ENCODE results near the gene SUN2.

Gene SUN2

DNA sequence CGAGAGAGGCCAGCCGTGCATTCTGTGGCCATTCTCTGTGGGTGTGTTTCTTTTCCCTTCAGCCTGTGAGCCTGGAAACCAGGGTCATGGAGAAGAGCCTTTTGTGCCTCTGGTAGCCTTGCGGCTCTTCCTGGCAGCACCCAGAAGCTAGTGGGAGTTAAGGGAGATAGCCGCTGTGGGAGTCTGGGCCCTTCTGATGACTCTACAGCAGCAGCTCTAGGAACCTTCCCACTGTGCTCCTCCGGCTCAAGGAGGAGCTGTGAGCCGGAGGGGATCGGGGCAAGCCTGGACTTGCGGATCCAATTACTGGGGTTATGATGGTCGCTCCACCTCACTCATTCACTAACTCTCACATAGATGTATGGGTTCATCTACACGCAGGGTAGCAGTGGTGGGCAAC, 39.5 kb downstream of the SUN2 start:
- H3K79me2 ChIP-seq (ENCODE audit: insufficient read depth, low read depth), result peaks cover 39% of the 10 kb centered on the region; the same call in 1 of the 2 replicates
- no peaks in the 10 kb centered on the region for H3K36me3 ChIP-seq (ENCODE audit: insufficient read depth)
- H3K9ac ChIP-seq, result no peak overlapping the region
- H3K4me2 ChIP-seq, result no peak overlapping the region
- H2AFZ ChIP-seq (ENCODE audit: low read depth), result no peak overlapping the region
- H3K4me1 ChIP-seq (ENCODE audit: low read depth, poor library complexity, severe bottlenecking), result no peaks in the 10 kb centered on the region
- no peak overlapping the region for H3K4me3 ChIP-seq (IDR thresholded peaks at IDR 0.05; ENCODE audit: insufficient read depth, low read depth, low read length)
- TF ChIP-seq, protein P1, sequence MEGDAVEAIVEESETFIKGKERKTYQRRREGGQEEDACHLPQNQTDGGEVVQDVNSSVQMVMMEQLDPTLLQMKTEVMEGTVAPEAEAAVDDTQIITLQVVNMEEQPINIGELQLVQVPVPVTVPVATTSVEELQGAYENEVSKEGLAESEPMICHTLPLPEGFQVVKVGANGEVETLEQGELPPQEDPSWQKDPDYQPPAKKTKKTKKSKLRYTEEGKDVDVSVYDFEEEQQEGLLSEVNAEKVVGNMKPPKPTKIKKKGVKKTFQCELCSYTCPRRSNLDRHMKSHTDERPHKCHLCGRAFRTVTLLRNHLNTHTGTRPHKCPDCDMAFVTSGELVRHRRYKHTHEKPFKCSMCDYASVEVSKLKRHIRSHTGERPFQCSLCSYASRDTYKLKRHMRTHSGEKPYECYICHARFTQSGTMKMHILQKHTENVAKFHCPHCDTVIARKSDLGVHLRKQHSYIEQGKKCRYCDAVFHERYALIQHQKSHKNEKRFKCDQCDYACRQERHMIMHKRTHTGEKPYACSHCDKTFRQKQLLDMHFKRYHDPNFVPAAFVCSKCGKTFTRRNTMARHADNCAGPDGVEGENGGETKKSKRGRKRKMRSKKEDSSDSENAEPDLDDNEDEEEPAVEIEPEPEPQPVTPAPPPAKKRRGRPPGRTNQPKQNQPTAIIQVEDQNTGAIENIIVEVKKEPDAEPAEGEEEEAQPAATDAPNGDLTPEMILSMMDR (conservative IDR thresholded peaks at IDR 0.05; ENCODE audit: low read depth, low read length), result no peak
- H3K27me3 ChIP-seq (ENCODE audit: insufficient read depth, low read depth), result no peaks in the 10 kb centered on the region
- peaks cover 4% of the 10 kb centered on the region; the same call in 1 of the 2 replicates for H4K20me1 ChIP-seq (ENCODE audit: insufficient read depth)
- no peak overlapping the region for H3K27ac ChIP-seq

DNA sequence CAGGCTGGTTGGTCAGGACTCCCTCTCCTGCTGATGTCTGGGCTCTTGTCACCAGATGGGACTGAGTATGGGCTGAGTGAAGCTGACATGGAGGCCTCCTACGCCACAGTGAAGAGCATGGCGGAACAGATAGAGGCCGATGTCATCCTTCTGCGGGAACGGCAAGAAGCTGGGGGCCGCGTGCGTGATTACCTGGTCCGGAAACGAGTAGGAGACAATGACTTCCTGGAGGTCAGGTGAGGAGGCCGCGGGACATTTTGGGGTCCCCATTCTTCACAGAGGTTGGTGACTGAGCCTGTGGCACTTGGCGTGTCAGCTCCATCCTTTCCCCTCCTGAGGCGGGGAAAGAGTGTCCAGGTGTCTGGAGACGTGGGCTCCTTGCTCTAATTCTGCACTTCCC, 39.9 kb downstream of the SUN2 start:
- Histone ChIP-seq H2AFZ (ENCODE audit: low read depth) (no peak overlapping the region), H3K4me1 (ENCODE audit: low read depth, poor library complexity, severe bottlenecking) (no peaks in the 10 kb centered on the region), H3K4me2 (no peak overlapping the region), H3K27me3 (ENCODE audit: insufficient read depth, low read depth) (no peaks in the 10 kb centered on the region), H3K27ac (no peak overlapping the region), H3K9ac (no peak overlapping the region), H3K79me2 (ENCODE audit: insufficient read depth, low read depth) (peaks cover 43% of the 10 kb centered on the region; the same call in 1 of the 2 replicates), H3K36me3 (ENCODE audit: insufficient read depth) (no peaks in the 10 kb centered on the region), H4K20me1 (ENCODE audit: insufficient read depth) (peaks cover 8% of the 10 kb centered on the region; the same call in 1 of the 2 replicates), H3K4me3 (IDR thresholded peaks at IDR 0.05; ENCODE audit: insufficient read depth, low read depth, low read length) (no peak overlapping the region)
- TF ChIP-seq, protein P1 (conservative IDR thresholded peaks at IDR 0.05; ENCODE audit: low read depth, low read length), result no peak

DNA sequence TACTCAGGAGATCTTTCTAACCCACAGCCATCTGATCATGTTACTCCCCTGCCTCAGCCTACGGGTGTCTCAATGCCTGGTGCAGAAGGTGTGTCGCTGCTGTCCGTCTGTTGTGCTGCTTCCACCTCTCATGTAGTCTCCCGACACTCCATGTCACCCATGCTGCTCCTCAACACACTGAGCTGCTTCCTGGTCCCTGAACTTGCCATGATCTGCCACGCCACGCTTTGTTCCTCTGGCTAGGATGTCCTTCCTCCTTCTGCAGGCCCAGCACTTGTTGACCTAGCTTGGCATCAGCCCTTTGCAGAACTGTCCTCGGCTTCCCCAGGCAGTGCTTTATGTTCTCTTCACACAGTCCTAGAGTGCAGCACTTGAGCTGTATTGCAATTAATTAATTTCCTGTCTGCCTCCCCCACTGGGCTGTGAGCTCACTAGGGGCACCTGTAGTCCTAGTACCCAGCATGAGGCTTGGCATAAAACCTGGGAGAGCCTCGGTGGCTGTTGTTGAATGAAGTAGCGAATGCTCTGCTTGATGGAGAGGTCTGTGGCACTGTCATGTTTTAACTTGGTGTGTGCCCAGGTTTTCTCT, 40.5 kb downstream of the SUN2 start:
- TF ChIP-seq, protein P1 (conservative IDR thresholded peaks at IDR 0.05; ENCODE audit: low read depth, low read length), result no peak
- no peak overlapping the region for H3K4me3 ChIP-seq (IDR thresholded peaks at IDR 0.05; ENCODE audit: insufficient read depth, low read depth, low read length)

DNA sequence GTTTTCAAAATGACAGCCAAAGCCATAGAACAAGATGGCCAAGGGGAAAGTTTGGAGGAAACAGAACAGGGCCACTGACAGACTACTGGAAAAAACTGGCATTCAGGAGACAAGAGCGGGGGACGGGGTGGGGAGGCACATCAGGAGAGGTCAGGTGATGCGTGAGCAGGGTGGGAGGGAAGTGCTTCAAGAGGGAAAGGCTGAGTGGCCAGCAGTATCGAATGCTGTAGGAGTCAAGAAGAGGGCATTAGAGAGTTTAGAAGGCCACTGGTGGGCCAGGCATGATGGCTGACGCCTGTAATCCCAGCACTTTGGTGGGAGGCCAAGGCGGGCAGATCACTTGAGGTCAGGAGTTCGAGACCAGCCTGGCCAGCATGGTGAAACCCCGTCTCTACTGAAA, 41.9 kb downstream of the SUN2 start:
- Histone ChIP-seq H3K79me2 (ENCODE audit: insufficient read depth, low read depth) (peaks cover 62% of the 10 kb centered on the region; the same call in 1 of the 2 replicates), H3K4me2 (no peak overlapping the region), H3K4me1 (ENCODE audit: low read depth, poor library complexity, severe bottlenecking) (peaks cover 3% of the 10 kb centered on the region), H3K27ac (no peak overlapping the region), H3K27me3 (ENCODE audit: insufficient read depth, low read depth) (no peaks in the 10 kb centered on the region), H3K4me3 (IDR thresholded peaks at IDR 0.05; ENCODE audit: insufficient read depth, low read depth, low read length) (no peak overlapping the region), H3K36me3 (ENCODE audit: insufficient read depth) (0 out of 2 replicates have a peak, but pooled peaks cover 3% of the 10 kb centered on the region), H4K20me1 (ENCODE audit: insufficient read depth) (peaks cover 8% of the 10 kb centered on the region; the same call in 1 of the 2 replicates), H2AFZ (ENCODE audit: low read depth) (no peak overlapping the region), H3K9ac (no peak overlapping the region)
- TF ChIP-seq, protein P1 (conservative IDR thresholded peaks at IDR 0.05; ENCODE audit: low read depth, low read length), result no peak

More for the DNA sequence above, 40.5 kb downstream of the SUN2 start:
- Histone ChIP-seq H3K9ac (no peak overlapping the region), H3K36me3 (ENCODE audit: insufficient read depth) (no peaks in the 10 kb centered on the region), H3K27me3 (ENCODE audit: insufficient read depth, low read depth) (no peaks in the 10 kb centered on the region), H3K4me2 (no peak overlapping the region), H3K27ac (no peak overlapping the region), H3K79me2 (ENCODE audit: insufficient read depth, low read depth) (peaks cover 49% of the 10 kb centered on the region; the same call in 1 of the 2 replicates), H3K4me1 (ENCODE audit: low read depth, poor library complexity, severe bottlenecking) (no peaks in the 10 kb centered on the region), H2AFZ (ENCODE audit: low read depth) (no peak overlapping the region), H4K20me1 (ENCODE audit: insufficient read depth) (peaks cover 8% of the 10 kb centered on the region; the same call in 1 of the 2 replicates)
